Placental epithelial cell (primary cell): Measurements from ENCODE around the gene C22orf15. TPM values are rescaled to one million over a fixed set of nuclear protein-coding genes. Genes with fewer than 3 reads are reported as not detected.

Experiments used
- total RNA-seq: library from RNA; depleted of rRNA; stranded (reverse); fragments of >200 nt; gene quantifications from 2 replicates; pipeline ENCODE4 v1.2.3, GENCODE V29; 2012

The C22orf15 gene
- total RNA-seq = 0.39 and 0.54 TPM in 2 replicates

DNA sequence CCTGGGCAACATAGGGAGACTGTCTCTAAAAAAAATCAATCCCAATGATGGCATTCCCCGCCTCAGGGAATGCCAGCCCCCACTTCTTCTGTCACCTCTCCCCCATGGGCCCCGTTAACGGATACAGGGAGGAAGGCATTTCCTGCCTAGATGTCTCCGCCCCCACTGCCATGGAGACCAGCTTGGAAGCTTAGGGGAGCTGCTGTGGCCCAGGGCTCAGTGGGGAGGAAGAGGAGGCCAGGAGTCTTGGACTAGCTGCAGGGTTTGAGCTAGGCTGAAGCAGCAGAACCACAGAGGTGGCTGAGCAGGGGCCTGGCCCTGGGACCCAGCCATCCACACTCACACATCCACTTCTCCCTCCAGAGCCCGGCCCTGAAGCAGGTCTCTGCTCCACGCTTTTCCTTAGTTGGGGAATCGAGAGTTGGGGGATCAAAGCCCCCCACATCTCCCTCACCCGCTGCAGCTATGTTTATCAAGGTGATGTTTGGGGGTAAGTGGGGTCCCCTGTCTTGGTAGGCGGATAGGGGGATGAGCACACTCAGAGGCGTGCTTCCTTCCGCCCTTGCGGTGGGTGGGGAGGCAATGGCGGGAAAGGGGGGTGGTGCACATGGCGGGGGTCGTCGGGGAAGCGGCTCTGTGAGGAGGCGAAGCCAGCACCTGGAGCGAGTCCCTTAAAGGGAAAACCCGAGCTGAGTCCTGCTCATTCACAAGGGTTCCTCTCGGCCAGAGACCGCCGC, at the start of gene C22orf15:
Gene C22orf15 (plus strand): TSS at position 149 of the 737 bp plus-strand sequence. CDS start 317 bp downstream, at position 466.

GRCh38 chr22:23750714-23751440, 11.9 kb upstream of the C22orf15 start, which contains the start of gene ZNF70:
Gene ZNF70 (minus strand): TSS chr22:23751112. CDS start chr22:23745140, 5,972 bp downstream.

GRCh38 chr22:23754220-23754919, 8.4 kb upstream of the C22orf15 start, which contains the start of gene VPREB3:
Gene VPREB3 (minus strand): TSS chr22:23754425. CDS start chr22:23754363, 62 bp downstream.

GRCh38 chr22:23767673-23768548, 5.1 kb downstream of the C22orf15 start, which contains the start of gene CHCHD10:
Gene CHCHD10 (minus strand): TSS chr22:23767972. CDS start chr22:23767874, 98 bp downstream.

DNA sequence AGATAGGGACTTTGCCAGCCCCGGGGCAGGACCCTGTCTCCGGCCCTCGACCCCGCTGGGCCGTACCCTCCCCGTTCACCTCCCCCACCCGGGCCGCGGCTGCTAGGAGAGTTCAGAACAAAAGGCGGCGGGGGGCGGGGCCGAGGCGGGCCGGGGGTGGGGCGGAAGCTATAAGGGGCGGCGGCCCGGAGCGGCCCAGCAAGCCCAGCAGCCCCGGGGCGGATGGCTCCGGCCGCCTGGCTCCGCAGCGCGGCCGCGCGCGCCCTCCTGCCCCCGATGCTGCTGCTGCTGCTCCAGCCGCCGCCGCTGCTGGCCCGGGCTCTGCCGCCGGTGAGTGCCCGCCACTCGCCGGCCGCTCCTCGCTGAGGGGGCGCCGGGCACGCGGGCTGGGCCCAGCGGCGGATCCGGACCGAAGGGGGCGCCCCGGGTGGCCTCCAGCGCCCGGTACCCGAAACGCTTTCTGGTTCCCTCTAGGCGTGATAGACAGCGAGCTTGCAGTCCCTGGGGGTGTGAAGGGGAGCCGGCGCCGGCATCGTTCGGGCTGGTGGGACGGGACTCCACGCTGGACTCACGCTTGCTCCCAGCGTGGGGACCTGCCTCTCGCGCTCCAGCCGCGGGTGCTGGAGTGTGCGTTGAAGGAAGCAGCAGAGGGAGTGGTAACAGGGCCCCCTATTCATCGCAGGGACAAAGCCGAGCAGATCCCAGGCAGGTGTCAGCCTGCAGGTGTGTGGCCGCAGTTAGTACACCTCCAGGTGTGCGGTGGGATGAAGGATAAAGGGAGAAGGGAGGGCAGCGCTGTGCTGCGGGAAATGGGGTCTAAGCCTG, 10.1 kb downstream of the C22orf15 start, which contains the start of gene MMP11:
Gene MMP11 (plus strand): TSS at position 201 of the 825 bp plus-strand sequence. CDS start 22 bp downstream, at position 223.

DNA sequence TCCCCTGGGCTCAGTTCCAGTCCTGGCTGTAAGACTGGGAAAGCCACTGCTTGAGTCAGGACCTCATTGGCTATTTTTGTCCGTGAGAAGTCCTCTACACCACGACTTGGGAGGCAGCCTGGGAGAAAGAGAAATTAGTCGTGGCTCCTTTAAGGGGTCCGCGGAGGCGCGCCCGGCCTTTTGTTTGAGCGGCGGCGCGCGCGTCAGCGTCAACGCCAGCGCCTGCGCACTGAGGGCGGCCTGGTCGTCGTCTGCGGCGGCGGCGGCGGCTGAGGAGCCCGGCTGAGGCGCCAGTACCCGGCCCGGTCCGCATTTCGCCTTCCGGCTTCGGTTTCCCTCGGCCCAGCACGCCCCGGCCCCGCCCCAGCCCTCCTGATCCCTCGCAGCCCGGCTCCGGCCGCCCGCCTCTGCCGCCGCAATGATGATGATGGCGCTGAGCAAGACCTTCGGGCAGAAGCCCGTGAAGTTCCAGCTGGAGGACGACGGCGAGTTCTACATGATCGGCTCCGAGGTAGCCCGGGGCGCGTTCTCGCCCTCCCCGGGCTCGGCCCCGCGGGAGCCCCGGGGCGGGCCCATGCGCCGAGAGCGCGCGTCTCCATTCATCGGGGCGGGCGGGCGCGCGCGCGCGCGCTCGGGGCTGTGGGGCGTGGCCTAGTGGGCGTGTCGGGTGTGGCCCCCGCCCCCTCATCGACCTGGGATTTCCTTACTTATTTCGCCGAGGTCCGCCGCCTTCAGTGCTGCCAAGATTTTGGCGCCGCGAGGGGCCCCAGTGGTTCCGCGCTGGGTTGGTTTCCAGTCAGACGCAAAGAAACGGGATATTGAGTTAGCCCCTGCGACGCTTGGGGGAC, 24.2 kb downstream of the C22orf15 start, which contains the start of gene SMARCB1:
Gene SMARCB1 (plus strand): TSS at position 215 of the 848 bp plus-strand sequence. CDS start 204 bp downstream, at position 419.

Other genes starting within 250 kb of the C22orf15 start
- not detected in 2 replicates for gene IGLL1, start 182.7 kb upstream of the C22orf15 start, total RNA-seq
- gene DRICH1, start 130.7 kb upstream of the C22orf15 start, total RNA-seq = not detected in 2 replicates
- not detected in 2 replicates for gene RGL4, start 72.0 kb upstream of the C22orf15 start, total RNA-seq
- 5.1 and 6.5 TPM in 2 replicates for gene ZNF70, start 11.9 kb upstream of the C22orf15 start, total RNA-seq
- not detected in 2 replicates for gene VPREB3, start 8.6 kb upstream of the C22orf15 start, total RNA-seq
- gene CHCHD10, start 5.0 kb downstream of the C22orf15 start, total RNA-seq = 0.87 and 4.7 TPM in 2 replicates
- 3.7 and 5.9 TPM in 2 replicates for gene MMP11, start 9.9 kb downstream of the C22orf15 start, total RNA-seq
- gene SMARCB1, start 24.0 kb downstream of the C22orf15 start, total RNA-seq = 70.7 and 109 TPM in 2 replicates
- 1.3 and 1.6 TPM in 2 replicates for gene DERL3, start 76.0 kb downstream of the C22orf15 start, total RNA-seq
- gene SLC2A11, start 94.9 kb downstream of the C22orf15 start, total RNA-seq = 9.5 and 9.8 TPM in 2 replicates
- 210 and 316 TPM in 2 replicates for gene MIF, start 131.4 kb downstream of the C22orf15 start, total RNA-seq
- 0.39 and 2.6 TPM in 2 replicates for gene GSTT2B, start 198.2 kb downstream of the C22orf15 start, total RNA-seq
- 1.6 and 9.8 TPM in 2 replicates for gene DDTL, start 203.9 kb downstream of the C22orf15 start, total RNA-seq
- 63.6 and 80.0 TPM in 2 replicates for gene DDT, start 211.5 kb downstream of the C22orf15 start, total RNA-seq
- 0.79 and 3.7 TPM in 2 replicates for gene GSTT2, start 217.1 kb downstream of the C22orf15 start, total RNA-seq
- gene GSTT4, start 242.5 kb downstream of the C22orf15 start, total RNA-seq = not detected in 2 replicates
- 38.2 and 43.6 TPM in 2 replicates for gene CABIN1, start 248.3 kb downstream of the C22orf15 start, total RNA-seq